AG04450 (cell line): ENCODE measurements around the gene NDUFAF3. TPM values are rescaled to one million over a fixed set of nuclear protein-coding genes. Genes with fewer than 3 reads are reported as not detected.

Experiments used
- CTCF ChIA-PET: fragments of 300-600, 350-600 bp; formaldehyde crosslinking; extraction: SDS; loops from one replicate; lab custom pipeline; 2022; ENCODE audit warnings: antibody characterized with exemption, inconsistent platforms; lab: Charles Lee
- POLR2A ChIA-PET: fragments of 350-600 bp; formaldehyde crosslinking; extraction: SDS; loops from one replicate; lab custom pipeline; 2021; ENCODE audit warnings: antibody characterized with exemption, inconsistent platforms; lab: Yijun Ruan, JAX
- DNase-seq: peaks from one replicate; pipeline ENCODE4 v3.0.0-alpha.2; 2011; ENCODE audit warnings: low read depth, low spot score
- H3K27ac ChIP-seq: one replicate; pipeline ENCODE4 v1.5.1; 2012; ENCODE audit warnings: low read depth, low read length, control low read depth
- H3K27me3 ChIP-seq: one replicate; pipeline ENCODE4 v1.6.0; 2012; ENCODE audit warnings: low read length; ENCODE audit not compliant: control insufficient read depth, insufficient read depth
- H3K4me3 ChIP-seq: 2 replicates; pipeline ENCODE4 v1.5.1; 2011; ENCODE audit warnings: mild to moderate bottlenecking, low read depth, low read length, control low read depth
- H3K9me3 ChIP-seq: 2 replicates; pipeline ENCODE4 v1.5.1; 2012; ENCODE audit warnings: low read length; ENCODE audit not compliant: control insufficient read depth, insufficient read depth
- CTCF ChIP-seq: IDR thresholded peaks from 2 replicates; pipeline ENCODE4 v1.5.1; 2011; ENCODE audit warnings: low read depth, low read length, control low read depth, inconsistent platforms
- polyA plus RNA-seq: library from polyadenylated mRNA; depleted of rRNA; stranded (reverse); fragments of >200 nt; gene quantifications from 2 replicates; pipeline ENCODE4 v1.2.3, GENCODE V29; 2011

NDUFAF3 gene
- polyA plus RNA-seq, 1 experiment, result 47.0 TPM

DNA sequence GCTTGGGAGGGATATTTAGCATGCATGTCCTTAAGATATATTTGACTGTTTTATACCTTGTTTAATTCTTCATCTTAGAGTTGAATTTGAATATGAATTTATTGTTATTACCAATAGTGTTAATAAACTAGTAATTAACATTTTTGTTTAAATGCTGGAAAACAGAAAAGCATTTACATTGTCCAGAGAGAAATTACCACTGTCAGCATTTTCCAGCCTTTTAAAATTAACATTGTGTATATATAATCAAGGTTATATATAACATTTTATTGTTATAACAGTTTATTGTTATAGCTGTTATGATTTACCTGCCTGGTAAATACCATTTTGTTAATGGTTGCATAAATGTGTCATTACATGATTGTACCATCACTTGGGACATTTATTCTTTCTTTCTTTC is 39.9 kb upstream of the NDUFAF3 start:
- H3K27me3 ChIP-seq, result no peaks in the 10 kb centered on the region
- no peak for DNase-seq
- H3K27ac ChIP-seq, result no peak overlapping the region
- POLR2A ChIA-PET, result no interaction called here
- no peak overlapping the region for H3K4me3 ChIP-seq
- CTCF ChIA-PET, result no interaction called here
- TF ChIP-seq CTCF, result no peak
- no peaks in the 10 kb centered on the region for H3K9me3 ChIP-seq

GRCh38 chr3:48982686-48983085 is 39.2 kb upstream of the NDUFAF3 start:
- Histone ChIP-seq H3K9me3 (no peaks in the 10 kb centered on the region), H3K27ac (no peak overlapping the region), H3K27me3 (no peaks in the 10 kb centered on the region), H3K4me3 (no peak overlapping the region)
- no peak for DNase-seq
- ChIA-PET CTCF (no interaction called here), POLR2A (no interaction called here)
- no peak for TF ChIP-seq CTCF

- no peak for TF ChIP-seq CTCF
- Histone ChIP-seq H3K9me3 (no peaks in the 10 kb centered on the region), H3K27ac (no peak overlapping the region), H3K4me3 (no peak overlapping the region), H3K27me3 (no peaks in the 10 kb centered on the region)
- ChIA-PET POLR2A (no interaction called here), CTCF (no interaction called here)
- DNase-seq, result no peak
These were observed 38.8 kb upstream of the NDUFAF3 start for GRCh38 chr3:48983096-48983495.

GRCh38 chr3:48984663-48985062 is 37.3 kb upstream of the NDUFAF3 start:
- POLR2A ChIA-PET, result no interaction called here
- H3K4me3 ChIP-seq, result no peak overlapping the region
- H3K9me3 ChIP-seq, result no peaks in the 10 kb centered on the region
- no peak for DNase-seq
- no peak for TF ChIP-seq CTCF
- no peaks in the 10 kb centered on the region for H3K27me3 ChIP-seq
- no peak overlapping the region for H3K27ac ChIP-seq
- CTCF ChIA-PET, result interaction anchor here (0.8 kb wide), 2 partner anchors 9 to 38 kb away, joined by 3 to 4 read pairs; partner anchors contain the start of gene NDUFAF3

GRCh38 chr3:48985831-48986376 is 36.0 kb upstream of the NDUFAF3 start:
- no peak overlapping the region for H3K27ac ChIP-seq
- no peak overlapping the region for H3K4me3 ChIP-seq
- CTCF ChIA-PET, result interaction anchor here (3.0 to 4.9 kb wide), 2 partner anchors 28 to 107 kb away, joined by 19 to 37 read pairs; partner anchors contain the start of gene QRICH1
- no peak for DNase-seq
- POLR2A ChIA-PET, result no interaction called here
- H3K27me3 ChIP-seq, result no peaks in the 10 kb centered on the region
- no peaks in the 10 kb centered on the region for H3K9me3 ChIP-seq
- no peak for TF ChIP-seq CTCF
